ENCODE data around the gene SF3B2. TPM values are rescaled to one million over a fixed set of nuclear protein-coding genes. Genes with fewer than 3 reads are reported as not detected.
A peak's percentile ranks its signal among the peaks of the same experiment; 100 is the strongest.

The SF3B2 gene
- polyA plus RNA-seq, 3 donors, result 32.1 to 107 (median 52.6) TPM

GRCh38 chr11:66026017-66026529, 26.1 kb upstream of the SF3B2 start, which contains the start of gene CATSPER1:
Gene CATSPER1 (minus strand): TSS chr11:66026479. CDS start chr11:66026379, 100 bp downstream.
- no peaks in the 10 kb centered on the region for H4K20me1 ChIP-seq (ENCODE audit: insufficient read depth, low read length)
- WGBS (ENCODE audit: insufficient coverage), result 95% methylated on average over 16 of the region's 18 CpGs

DNA sequence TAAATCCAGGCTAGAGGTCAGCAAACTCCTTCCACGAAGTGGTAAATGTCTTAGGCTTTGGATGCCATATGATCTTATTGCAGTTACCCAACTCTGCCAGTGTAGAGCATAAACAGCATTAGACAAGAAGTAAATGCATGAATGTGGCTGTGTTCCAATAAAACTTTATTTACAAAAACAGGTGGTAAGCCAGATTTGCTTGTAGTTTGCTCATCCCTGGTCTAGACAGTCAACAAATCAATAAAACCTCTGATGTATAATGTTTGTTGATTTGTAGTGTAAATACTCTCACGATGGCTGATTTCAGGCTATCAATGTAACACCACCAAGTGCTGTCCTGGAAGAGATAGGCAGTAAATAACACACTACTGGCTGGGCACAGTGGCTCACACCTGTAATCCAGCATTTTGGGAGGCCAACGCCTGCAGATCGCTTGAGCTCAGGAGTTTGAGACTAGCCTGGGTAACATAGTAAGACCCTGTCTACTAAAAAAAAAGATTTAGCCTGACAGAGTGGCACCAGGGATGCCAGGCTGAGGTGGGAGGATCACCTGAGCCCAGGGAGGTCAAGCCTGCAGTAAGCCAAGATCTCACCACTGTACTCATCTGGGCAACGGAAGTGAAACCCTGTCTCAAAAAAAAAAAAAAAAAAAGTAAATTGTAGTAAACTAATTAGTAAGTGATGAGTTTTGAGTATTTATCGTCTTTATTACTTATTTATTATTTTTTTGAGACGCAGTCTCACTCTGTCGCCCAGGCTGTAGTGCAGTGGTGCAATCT, 19.0 kb upstream of the SF3B2 start:
- Histone ChIP-seq H3K9ac (ENCODE audit: insufficient read depth, low read length, poor library complexity, severe bottlenecking) (no peak overlapping the region), H3K4me2 (replicated peaks; ENCODE audit: extremely low read depth, low read length, poor library complexity, severe bottlenecking) (no peak overlapping the region), H3K27me3 (ENCODE audit: control insufficient read depth in 2 of 2, insufficient read depth in 2 of 2, low read length in 2 of 2) (peaks cover 0 to 3% of the 10 kb centered on the region in 2 donors), H3K4me1 (ENCODE audit: control insufficient read depth in 1 of 2, insufficient read depth in 2 of 2, low read length in 2 of 2) (no peaks in the 10 kb centered on the region), H3K27ac (ENCODE audit: low read depth in 1 of 2, low read length in 2 of 2) (no peak overlapping the region), H3K4me3 (replicated peaks in 1 of 3; ENCODE audit: low read depth in 2 of 3, low read length in 3 of 3) (no peak overlapping the region), H3K79me2 (ENCODE audit: insufficient read depth, low read length) (no peaks in the 10 kb centered on the region), H4K20me1 (ENCODE audit: insufficient read depth, low read length) (no peaks in the 10 kb centered on the region), H2AFZ (ENCODE audit: insufficient read depth, low read depth, low read length, poor library complexity, severe bottlenecking) (no peak overlapping the region), H3K9me3 (replicated peaks in 1 of 2; ENCODE audit: control insufficient read depth in 1 of 2, insufficient read depth in 1 of 2, low read length in 2 of 2) (no peaks in the 10 kb centered on the region), H3K36me3 (replicated peaks in 1 of 2; ENCODE audit: control insufficient read depth in 1 of 2, insufficient read depth in 2 of 2, low read length in 2 of 2) (no peaks in the 10 kb centered on the region)
- no peak overlapping the region for H3K27ac Mint-ChIP-seq
- H3K27me3 Mint-ChIP-seq (ENCODE audit: low read depth in 3 of 3), result peaks cover 14 to 26% (median 16%) of the 10 kb centered on the region in 3 donors
- no peak overlapping the region for H3K4me3 Mint-ChIP-seq
- intact Hi-C loops (cut with micrococcal nuclease), result no loop called here
- no peak for TF ChIP-seq CTCF (IDR thresholded peaks at IDR 0.05)
- WGBS (ENCODE audit: insufficient coverage), result 100% methylated on average over 1 of the region's 8 CpGs
- peaks cover 0 to 11% (median 4%) of the 10 kb centered on the region in 7 donors for H3K9me3 Mint-ChIP-seq
- H3K4me1 Mint-ChIP-seq, result no peaks in the 10 kb centered on the region
- no peaks in the 10 kb centered on the region for H3K36me3 Mint-ChIP-seq
- no peak for DNase-seq

More at GRCh38 chr11:66026017-66026529, 26.1 kb upstream of the SF3B2 start, which contains the start of gene CATSPER1:
- Mint-ChIP-seq H3K27me3 (ENCODE audit: low read depth in 3 of 3) (peaks cover 17 to 29% (median 23%) of the 10 kb centered on the region in 3 donors), H3K4me3 (no peak within 1 kb of the TSS), H3K27ac (peak within 1 kb of the TSS in 1 of 7 donors; percentile 46), H3K36me3 (no peaks in the 10 kb centered on the region), H3K9me3 (no peaks in the 10 kb centered on the region), H3K4me1 (peaks cover 17% of the 10 kb centered on the region)
- no peaks in the 10 kb centered on the region for H3K36me3 ChIP-seq (replicated peaks in 1 of 2; ENCODE audit: control insufficient read depth in 1 of 2, insufficient read depth in 2 of 2, low read length in 2 of 2)
- no peaks in the 10 kb centered on the region for H3K9me3 ChIP-seq (replicated peaks in 1 of 2; ENCODE audit: control insufficient read depth in 1 of 2, insufficient read depth in 1 of 2, low read length in 2 of 2)
- no peak within 1 kb of the TSS for H3K4me2 ChIP-seq (replicated peaks; ENCODE audit: extremely low read depth, low read length, poor library complexity, severe bottlenecking)
- no peak for DNase-seq
- intact Hi-C loops (cut with micrococcal nuclease), result no loop called here
- no peaks in the 10 kb centered on the region for H3K79me2 ChIP-seq (ENCODE audit: insufficient read depth, low read length)
- H2AFZ ChIP-seq (ENCODE audit: insufficient read depth, low read depth, low read length, poor library complexity, severe bottlenecking), result no peak within 1 kb of the TSS
- peaks cover 0 to 4% of the 10 kb centered on the region in 2 donors for H3K27me3 ChIP-seq (ENCODE audit: control insufficient read depth in 2 of 2, insufficient read depth in 2 of 2, low read length in 2 of 2)
- H3K9ac ChIP-seq (ENCODE audit: insufficient read depth, low read length, poor library complexity, severe bottlenecking), result no peak within 1 kb of the TSS
- TF ChIP-seq CTCF (IDR thresholded peaks at IDR 0.05), result no peak
- no peak within 1 kb of the TSS for H3K4me3 ChIP-seq (replicated peaks in 1 of 3; ENCODE audit: low read depth in 2 of 3, low read length in 3 of 3)
- peaks cover 17 to 18% of the 10 kb centered on the region in 2 donors for H3K4me1 ChIP-seq (ENCODE audit: control insufficient read depth in 1 of 2, insufficient read depth in 2 of 2, low read length in 2 of 2)
- no peak within 1 kb of the TSS for H3K27ac ChIP-seq (ENCODE audit: low read depth in 1 of 2, low read length in 2 of 2)

All from CD14-positive monocyte (primary cell).